ENCODE measurements around the gene TEAD1.

Gene TEAD1

DNA sequence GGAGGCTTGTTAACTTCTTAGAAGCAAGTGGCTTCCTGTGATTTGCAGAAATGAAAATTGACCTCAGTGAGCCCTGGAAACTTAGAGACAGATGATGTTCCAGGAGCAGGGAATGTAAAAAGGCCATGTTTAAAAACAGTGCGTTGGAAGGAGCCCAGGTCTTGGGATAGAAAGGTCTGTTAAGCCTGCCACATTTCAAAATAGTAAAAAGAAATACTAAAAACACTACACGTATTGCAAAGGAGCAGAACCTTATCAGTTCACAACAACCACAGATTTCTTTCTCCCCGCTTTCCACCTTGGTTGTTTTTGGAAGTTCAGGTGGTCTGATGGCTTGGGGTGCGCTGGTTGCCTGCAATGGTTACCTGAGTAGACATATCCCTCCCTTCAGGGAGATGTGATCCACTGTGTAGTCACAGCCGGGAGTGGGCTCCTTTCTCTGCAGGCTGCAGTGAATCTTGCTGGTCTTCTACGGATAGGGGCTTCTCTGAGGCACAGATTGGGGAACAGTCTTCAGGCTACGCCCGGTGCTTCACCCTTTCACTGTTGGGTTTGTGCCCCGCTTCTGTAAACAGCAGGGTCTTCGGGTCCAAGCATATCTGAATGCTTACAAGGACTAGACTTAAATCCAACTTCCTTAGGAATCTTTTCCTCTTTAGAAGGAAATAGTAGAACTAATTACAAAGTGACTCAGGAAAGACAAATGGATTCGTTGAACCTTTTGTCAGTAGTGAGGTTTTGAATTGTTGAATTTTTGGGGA is 1.9 kb downstream of the TEAD1 start:
- Mint-ChIP-seq H3K36me3 (ENCODE audit: low read depth) (no peaks in the 10 kb centered on the region), H3K9me3 (no peaks in the 10 kb centered on the region), H3K27me3 (peaks cover 83% of the 10 kb centered on the region), H3K4me1 (ENCODE audit: low read depth) (peaks cover 10% of the 10 kb centered on the region), H3K27ac (no peak overlapping the region), H3K4me3 (no peak overlapping the region)

DNA sequence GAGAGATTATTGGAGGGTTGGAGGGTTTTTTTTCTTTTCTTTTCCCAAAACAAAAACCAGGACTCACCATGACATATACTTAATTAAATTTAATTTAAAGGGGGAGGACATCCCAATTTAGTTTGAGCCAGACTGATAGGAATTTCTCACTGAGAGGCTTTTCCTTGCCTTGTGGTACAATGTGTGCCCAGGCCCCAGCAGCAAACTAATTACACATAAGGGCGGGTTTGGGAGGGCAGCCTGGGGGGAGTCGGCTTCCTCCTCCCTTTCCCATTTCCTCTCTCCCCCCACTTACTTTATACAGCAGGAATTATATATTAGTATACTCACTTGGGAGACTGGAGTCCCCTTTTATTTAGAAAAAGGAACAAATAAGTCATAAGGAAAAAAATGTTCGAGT is 2.9 kb downstream of the TEAD1 start:
- no peak overlapping the region for H3K4me3 Mint-ChIP-seq
- H3K4me1 Mint-ChIP-seq (ENCODE audit: low read depth), result peaks cover 10% of the 10 kb centered on the region

DNA sequence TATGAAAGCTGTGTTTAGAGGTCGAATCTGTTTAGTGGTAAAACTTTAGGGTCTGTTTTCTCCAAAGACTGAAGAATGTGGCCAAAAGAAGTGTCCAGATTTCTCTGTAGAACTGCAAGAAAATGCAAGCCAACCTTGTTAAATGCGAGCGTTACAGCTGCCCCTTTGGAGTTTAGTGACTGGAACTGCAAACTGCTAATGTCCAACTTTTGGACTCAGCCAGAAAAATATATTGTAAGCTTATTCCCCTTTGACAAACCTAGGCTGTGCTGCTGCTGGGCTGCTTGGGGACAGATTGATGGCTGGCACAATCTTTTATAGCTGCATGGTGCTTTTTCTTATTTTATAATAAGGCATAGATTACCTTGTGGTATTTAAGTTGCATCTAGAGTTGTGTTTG is 3.9 kb downstream of the TEAD1 start:
- Mint-ChIP-seq H3K4me3 (no peak overlapping the region), H3K4me1 (ENCODE audit: low read depth) (peaks cover 10% of the 10 kb centered on the region), H3K27me3 (peaks cover 86% of the 10 kb centered on the region)

More for the DNA sequence above, 2.9 kb downstream of the TEAD1 start:
- Mint-ChIP-seq H3K9me3 (no peaks in the 10 kb centered on the region), H3K27me3 (peaks cover 83% of the 10 kb centered on the region), H3K36me3 (ENCODE audit: low read depth) (no peaks in the 10 kb centered on the region), H3K27ac (no peak overlapping the region)

DNA sequence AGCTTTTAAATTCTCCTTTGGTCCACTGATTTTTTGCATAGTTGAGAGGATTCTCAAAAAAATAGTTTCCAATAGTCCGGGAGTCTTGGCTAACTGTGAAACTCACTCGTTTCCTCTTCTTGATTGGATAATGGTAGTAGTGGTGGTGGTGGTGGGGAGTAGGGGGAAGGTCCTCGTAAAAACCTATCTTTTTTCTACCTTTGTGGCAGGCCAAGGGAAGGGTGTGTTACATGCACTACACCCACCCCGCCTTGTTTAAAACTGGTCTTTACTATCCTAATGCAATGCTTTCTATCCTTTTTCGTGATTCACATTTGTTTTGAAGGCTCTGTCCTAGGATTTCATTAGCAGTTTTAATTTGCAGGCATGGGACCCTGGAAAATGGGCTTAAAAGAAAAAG is 4.8 kb downstream of the TEAD1 start:
- peaks cover 87% of the 10 kb centered on the region for H3K27me3 Mint-ChIP-seq
- H3K36me3 Mint-ChIP-seq (ENCODE audit: low read depth), result no peaks in the 10 kb centered on the region
- H3K9me3 Mint-ChIP-seq, result no peaks in the 10 kb centered on the region
- no peak overlapping the region for H3K27ac Mint-ChIP-seq
- peaks cover 3% of the 10 kb centered on the region for H3K4me1 Mint-ChIP-seq (ENCODE audit: low read depth)
- no peak overlapping the region for H3K4me3 Mint-ChIP-seq

More for the DNA sequence above, 3.9 kb downstream of the TEAD1 start:
- H3K27ac Mint-ChIP-seq, result no peak overlapping the region
- no peaks in the 10 kb centered on the region for H3K9me3 Mint-ChIP-seq
- H3K36me3 Mint-ChIP-seq (ENCODE audit: low read depth), result no peaks in the 10 kb centered on the region

DNA sequence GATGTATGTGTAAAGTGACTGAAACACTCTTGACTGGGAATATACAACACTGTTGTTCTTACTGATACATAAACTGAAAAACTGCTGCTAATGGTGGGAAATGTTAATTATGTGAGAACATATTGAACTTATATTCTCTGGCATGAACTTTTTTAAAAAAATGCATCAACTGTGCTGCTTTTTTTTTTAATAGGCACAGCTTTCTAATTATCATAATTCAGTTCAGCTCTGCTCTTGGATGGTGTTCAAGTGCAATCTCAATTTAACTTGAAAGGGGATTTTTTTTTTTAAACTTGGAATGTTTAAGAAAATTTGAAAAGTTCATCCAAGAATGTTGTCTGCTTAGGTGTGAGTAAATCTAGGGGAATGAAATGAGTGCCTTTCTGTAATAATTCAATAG is 5.2 kb downstream of the TEAD1 start:
- H3K36me3 Mint-ChIP-seq (ENCODE audit: low read depth), result no peaks in the 10 kb centered on the region
- no peak overlapping the region for H3K4me3 Mint-ChIP-seq
- H3K9me3 Mint-ChIP-seq, result no peaks in the 10 kb centered on the region
- H3K4me1 Mint-ChIP-seq (ENCODE audit: low read depth), result peaks cover 3% of the 10 kb centered on the region
- H3K27me3 Mint-ChIP-seq, result peaks cover 92% of the 10 kb centered on the region
- H3K27ac Mint-ChIP-seq, result no peak overlapping the region

DNA sequence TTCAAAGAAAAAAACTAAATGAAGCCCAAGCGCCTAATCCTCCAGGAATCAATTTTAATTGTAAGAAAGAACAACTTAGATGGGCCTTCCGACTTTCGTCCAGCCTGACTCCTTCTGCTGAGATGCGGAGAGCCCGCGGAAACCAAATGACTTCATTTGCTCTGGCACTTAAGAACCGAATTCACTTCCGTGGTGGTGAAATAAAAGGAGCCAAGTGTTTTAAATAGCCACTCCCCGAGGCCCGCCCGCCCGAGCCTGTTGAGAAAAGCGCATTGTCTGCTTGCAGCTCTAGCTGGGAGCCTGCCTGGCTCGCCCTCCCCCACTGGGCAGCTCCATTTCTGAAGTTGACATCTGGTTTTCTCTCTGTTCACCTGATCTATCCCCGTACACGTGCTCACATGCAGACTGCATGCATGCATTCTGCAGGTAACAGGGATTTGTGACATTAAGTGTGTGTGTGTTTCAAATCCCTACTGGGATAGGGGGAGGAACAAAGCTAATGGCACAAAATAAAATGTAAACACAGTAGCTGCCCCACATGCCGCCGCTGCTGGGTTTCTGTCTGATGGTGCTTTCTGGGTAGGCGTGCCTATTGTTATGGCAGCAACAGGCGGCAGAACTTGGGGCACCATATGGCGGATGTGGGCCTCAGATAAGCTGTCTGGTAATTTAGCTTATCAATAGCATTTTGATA is 6.2 kb downstream of the TEAD1 start:
- Mint-ChIP-seq H3K9me3 (no peaks in the 10 kb centered on the region), H3K27ac (no peak overlapping the region), H3K4me3 (no peak overlapping the region), H3K4me1 (ENCODE audit: low read depth) (peaks cover under 1% of the 10 kb centered on the region), H3K36me3 (ENCODE audit: low read depth) (no peaks in the 10 kb centered on the region), H3K27me3 (peaks cover 98% of the 10 kb centered on the region)

DNA sequence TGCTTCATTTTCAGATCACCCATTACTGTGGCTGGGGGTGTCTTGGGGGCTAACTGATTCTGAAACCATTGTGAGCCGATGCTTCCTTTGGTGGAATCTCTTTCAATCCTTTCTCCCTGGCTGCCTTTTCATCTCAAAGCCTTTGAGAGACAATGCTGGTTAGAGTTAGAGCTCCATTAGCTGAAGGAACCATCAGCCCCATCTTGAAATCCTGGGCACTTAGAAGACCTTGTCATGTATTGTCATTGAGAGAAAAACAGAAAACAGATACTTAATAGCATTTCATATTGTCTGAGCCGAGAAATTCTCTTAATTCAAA is 6.7 kb downstream of the TEAD1 start:
- Mint-ChIP-seq H3K4me1 (ENCODE audit: low read depth) (no peaks in the 10 kb centered on the region), H3K27ac (no peak overlapping the region), H3K4me3 (no peak overlapping the region), H3K9me3 (no peaks in the 10 kb centered on the region), H3K36me3 (ENCODE audit: low read depth) (no peaks in the 10 kb centered on the region), H3K27me3 (peaks cover 98% of the 10 kb centered on the region)

DNA sequence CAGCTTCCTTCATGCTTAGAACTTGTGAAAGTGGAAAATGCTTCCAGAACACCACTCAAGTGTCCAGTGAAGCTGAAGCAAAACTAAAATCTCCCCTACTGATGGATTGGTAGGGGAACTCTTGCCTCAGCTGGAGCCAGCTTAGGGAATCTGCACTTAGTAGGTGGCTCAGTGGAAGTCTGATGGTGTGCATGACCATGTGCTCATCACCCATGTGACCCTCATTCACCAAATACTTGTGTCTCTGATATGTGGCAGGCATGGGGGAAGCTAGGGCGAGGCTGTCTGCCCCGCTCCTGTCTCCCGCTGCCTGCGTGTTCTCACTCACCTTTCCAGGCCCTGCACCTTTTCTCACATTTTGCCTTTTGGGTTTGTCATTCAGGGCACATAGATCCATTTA is 7.2 kb downstream of the TEAD1 start:
- H3K9me3 Mint-ChIP-seq, result no peaks in the 10 kb centered on the region
- H3K4me3 Mint-ChIP-seq, result no peak overlapping the region
- H3K27ac Mint-ChIP-seq, result no peak overlapping the region
- H3K27me3 Mint-ChIP-seq, result peaks cover 98% of the 10 kb centered on the region
- no peaks in the 10 kb centered on the region for H3K4me1 Mint-ChIP-seq (ENCODE audit: low read depth)
- H3K36me3 Mint-ChIP-seq (ENCODE audit: low read depth), result no peaks in the 10 kb centered on the region

DNA sequence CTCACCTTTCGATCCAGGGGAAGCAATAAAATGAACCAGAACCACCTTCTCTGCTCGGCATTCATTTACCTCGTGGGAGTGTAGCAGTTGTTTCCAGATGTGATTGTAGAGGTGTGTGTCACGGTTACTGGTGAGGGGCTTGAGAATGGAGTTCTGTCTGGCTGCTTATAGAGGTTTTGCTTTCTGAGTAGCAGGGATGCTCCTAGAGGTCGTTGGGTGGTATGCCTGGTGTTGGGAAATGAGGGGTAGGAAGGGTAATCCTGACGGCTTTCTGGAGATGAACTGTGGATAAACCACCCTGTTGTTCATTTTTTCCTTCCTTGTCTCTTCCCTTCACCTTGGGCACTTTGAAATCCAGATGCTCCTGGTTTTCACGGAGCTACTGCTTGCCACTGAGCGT is 8.1 kb downstream of the TEAD1 start:
- Mint-ChIP-seq H3K4me3 (no peak overlapping the region), H3K27me3 (peaks cover 98% of the 10 kb centered on the region), H3K4me1 (ENCODE audit: low read depth) (no peaks in the 10 kb centered on the region), H3K27ac (no peak overlapping the region), H3K9me3 (no peaks in the 10 kb centered on the region), H3K36me3 (ENCODE audit: low read depth) (no peaks in the 10 kb centered on the region)

DNA sequence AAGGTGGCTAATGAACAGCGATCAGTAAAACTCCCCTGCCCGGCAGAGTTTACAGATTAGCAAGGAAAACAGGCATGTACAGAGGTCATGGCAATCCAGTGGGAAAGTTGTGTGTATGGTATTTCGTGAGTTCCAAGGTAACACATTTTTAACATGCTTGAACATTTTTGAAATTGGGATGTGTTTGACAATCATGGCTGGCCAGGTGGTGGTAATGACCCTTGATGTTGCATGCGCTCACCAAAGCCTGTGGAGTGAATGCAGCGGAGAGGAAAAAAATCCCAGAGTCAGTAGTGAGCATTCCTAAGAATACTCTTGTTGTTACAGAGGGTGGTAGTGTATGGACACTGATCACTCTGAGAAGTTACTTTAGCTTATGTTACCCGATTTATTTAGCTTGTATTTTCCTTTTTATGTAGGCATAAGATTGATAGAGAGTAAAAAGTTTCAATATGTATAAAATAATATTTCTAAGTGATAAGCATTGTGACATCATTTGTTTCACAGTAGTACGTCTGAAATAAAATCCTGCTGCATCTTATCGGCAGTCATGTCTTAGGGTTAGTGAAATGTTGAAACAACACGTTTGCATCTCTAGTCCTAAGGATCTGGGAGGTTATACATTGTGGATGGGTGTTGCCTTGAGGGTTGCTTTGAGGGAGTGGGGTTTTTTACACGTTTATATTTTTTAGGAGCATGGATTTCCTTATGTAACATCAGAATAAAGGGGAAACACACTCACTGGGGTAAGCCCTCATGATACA is 8.7 kb downstream of the TEAD1 start:
- peaks cover 98% of the 10 kb centered on the region for H3K27me3 Mint-ChIP-seq
- H3K4me3 Mint-ChIP-seq, result no peak overlapping the region
- no peaks in the 10 kb centered on the region for H3K36me3 Mint-ChIP-seq (ENCODE audit: low read depth)
- H3K4me1 Mint-ChIP-seq (ENCODE audit: low read depth), result no peaks in the 10 kb centered on the region
- H3K9me3 Mint-ChIP-seq, result no peaks in the 10 kb centered on the region
- H3K27ac Mint-ChIP-seq, result no peak overlapping the region

DNA sequence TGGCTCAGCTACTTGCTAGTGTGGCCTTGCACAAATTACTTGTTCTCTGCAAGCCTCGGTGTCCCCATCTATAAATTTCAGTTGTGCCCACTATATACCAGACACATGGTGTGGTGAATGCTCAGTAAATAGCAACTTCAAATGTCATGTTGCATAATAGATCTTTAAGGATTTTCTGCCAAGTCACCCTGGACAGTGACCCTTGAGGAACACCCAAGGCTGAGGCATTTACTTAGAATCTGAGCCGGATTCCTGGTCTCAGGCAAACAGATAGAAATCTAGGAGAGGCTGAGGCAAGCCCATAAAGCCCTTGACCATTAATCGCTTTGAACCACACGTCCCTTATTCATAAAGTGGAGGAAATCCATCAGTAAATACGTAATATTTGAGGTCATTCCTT is 9.7 kb downstream of the TEAD1 start:
- Mint-ChIP-seq H3K27ac (no peak overlapping the region), H3K9me3 (peaks cover under 1% of the 10 kb centered on the region), H3K4me1 (ENCODE audit: low read depth) (no peaks in the 10 kb centered on the region), H3K4me3 (no peak overlapping the region), H3K27me3 (peaks cover 99% of the 10 kb centered on the region), H3K36me3 (ENCODE audit: low read depth) (no peaks in the 10 kb centered on the region)

DNA sequence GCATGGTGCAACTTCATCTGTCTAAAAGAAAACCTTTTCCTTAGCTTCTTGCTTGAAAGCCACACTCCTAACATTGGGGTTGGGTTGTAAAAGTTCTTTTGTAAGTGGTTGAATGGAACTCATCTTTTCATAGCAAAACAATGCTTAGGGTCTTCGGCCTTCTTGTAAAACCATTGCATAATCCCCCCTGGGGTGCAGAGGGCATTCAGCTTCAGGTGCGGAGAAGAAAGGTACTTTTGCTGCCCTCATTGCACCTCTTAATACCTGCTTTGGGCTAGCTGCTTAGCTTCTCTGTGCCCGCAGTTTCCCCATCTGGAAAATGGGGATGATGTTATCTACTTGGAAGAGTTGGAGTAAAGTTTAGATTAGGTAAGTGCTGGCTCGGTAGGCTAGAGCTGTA is 10.1 kb downstream of the TEAD1 start:
- Mint-ChIP-seq H3K27me3 (peaks cover 99% of the 10 kb centered on the region), H3K4me1 (ENCODE audit: low read depth) (no peaks in the 10 kb centered on the region), H3K27ac (no peak overlapping the region), H3K4me3 (no peak overlapping the region), H3K36me3 (ENCODE audit: low read depth) (no peaks in the 10 kb centered on the region), H3K9me3 (peaks cover 4% of the 10 kb centered on the region)

DNA sequence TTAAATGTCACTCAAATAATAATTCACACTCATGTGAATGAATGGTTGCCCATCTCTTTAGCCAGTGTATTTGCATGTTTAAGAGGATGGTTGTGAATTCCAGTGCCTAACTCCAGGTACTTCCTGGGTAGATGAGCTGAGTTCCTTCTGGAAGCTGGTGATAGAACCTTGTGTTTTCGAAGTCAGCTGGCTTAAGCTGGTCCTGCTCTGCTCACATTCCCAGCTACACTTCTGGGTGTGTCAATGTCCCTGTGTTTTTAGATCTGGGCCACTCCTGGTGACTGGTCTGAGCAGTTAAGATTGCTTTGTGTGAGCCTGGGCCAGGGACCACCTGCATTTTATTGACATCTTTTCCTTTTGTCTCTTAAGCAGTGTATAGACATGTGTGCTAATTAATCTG is 10.6 kb downstream of the TEAD1 start:
- Mint-ChIP-seq H3K27me3 (peaks cover 96% of the 10 kb centered on the region), H3K27ac (no peak overlapping the region), H3K4me3 (no peak overlapping the region), H3K9me3 (peaks cover 4% of the 10 kb centered on the region), H3K36me3 (ENCODE audit: low read depth) (no peaks in the 10 kb centered on the region), H3K4me1 (ENCODE audit: low read depth) (no peaks in the 10 kb centered on the region)

DNA sequence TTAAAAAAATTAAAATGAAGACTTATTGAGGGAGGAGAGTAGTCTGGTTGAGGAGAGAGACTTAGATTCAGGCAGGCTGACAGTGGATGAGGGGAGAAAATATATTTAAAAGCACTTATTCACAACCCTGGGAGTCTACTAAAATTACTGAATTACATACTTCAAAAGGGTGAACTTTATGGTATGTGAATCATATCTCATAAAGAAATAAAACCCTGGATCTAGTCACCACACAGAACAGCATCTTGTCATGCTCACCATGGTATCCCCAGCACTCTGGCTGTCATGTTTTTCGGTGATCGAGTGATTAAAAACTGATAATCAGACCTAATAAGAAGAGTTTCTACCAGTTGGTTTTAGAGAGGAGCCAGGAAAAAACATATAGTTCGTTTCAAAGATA is 11.0 kb downstream of the TEAD1 start:
- H3K27me3 Mint-ChIP-seq, result peaks cover 95% of the 10 kb centered on the region
- no peak overlapping the region for H3K27ac Mint-ChIP-seq
- H3K4me3 Mint-ChIP-seq, result no peak overlapping the region
- no peaks in the 10 kb centered on the region for H3K4me1 Mint-ChIP-seq (ENCODE audit: low read depth)
- H3K36me3 Mint-ChIP-seq (ENCODE audit: low read depth), result no peaks in the 10 kb centered on the region
- peaks cover 4% of the 10 kb centered on the region for H3K9me3 Mint-ChIP-seq

DNA sequence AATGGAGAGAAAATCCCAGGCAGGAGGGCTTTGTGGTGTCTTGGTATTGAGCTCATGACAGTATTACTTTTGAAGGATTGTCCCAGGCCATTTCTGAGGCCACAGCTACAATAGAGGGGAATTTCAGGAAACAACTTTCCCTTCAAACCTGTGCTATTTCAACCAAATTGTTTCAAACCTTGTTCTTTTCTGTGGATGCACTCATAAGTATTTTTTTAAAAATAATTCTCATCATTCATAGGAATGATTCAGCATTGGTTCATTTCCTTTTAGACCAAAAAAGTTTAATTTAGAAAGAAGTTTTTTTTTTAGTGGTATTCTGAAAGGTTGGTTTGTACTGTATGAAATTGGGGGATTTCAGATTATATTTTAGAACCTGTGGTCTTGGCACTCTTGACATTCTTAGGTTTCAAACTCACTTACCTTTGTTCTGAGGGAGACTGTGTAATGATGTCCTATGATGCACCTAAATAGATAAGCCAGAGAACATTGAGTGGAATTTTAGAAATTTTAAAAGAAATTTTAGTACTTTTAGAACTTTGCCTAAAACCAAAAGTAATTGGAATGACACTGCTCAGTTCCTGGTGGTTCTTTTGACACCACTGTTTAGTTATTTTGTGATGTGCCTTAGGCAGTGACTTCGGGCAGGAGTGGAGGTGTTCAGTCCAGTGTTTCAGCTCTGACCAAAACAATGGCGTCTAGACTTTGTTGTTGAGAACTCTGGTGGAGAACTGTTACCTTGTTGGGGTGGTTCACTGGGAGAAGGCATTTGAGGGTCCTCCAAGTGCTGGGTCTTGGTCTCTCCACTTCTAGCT is 12.2 kb downstream of the TEAD1 start:
- no peak overlapping the region for H3K4me3 Mint-ChIP-seq
- no peaks in the 10 kb centered on the region for H3K36me3 Mint-ChIP-seq (ENCODE audit: low read depth)
- peaks cover 4% of the 10 kb centered on the region for H3K9me3 Mint-ChIP-seq
- H3K27me3 Mint-ChIP-seq, result peaks cover 95% of the 10 kb centered on the region
- H3K27ac Mint-ChIP-seq, result no peak overlapping the region
- no peaks in the 10 kb centered on the region for H3K4me1 Mint-ChIP-seq (ENCODE audit: low read depth)
